DOHH2 (cell line): ENCODE data around the gene ZNF746.

Experiments
- H3F3A ChIP-seq: fragments of 200-600 bp; sonication (generic), shearing (Covaris generic); 2 replicates; pipeline ENCODE4 v1.6.0; 2016; ENCODE audit warnings: antibody characterized with exemption, mild to moderate bottlenecking; ENCODE audit not compliant: control insufficient read depth, insufficient read depth
- H3K27ac ChIP-seq: fragments of 200-600 bp; sonication (generic); 2 replicates; pipeline ENCODE4 v1.5.1; 2014; ENCODE audit warnings: low read depth, mild to moderate bottlenecking, low read length, moderate library complexity
- H3K27me3 ChIP-seq: fragments of 200-600 bp; sonication (generic); 2 replicates; pipeline ENCODE4 v1.6.1; 2014; ENCODE audit warnings: mild to moderate bottlenecking, low read length, mixed read lengths; ENCODE audit not compliant: control insufficient read depth
- H3K36me3 ChIP-seq: fragments of 200-600 bp; sonication (generic); 2 replicates; pipeline ENCODE4 v1.6.1; 2014; ENCODE audit warnings: mild to moderate bottlenecking, low read length, moderate library complexity, mixed read lengths; ENCODE audit not compliant: control insufficient read depth
- H3K4me1 ChIP-seq: fragments of 200-600 bp; sonication (generic); 2 replicates; pipeline ENCODE4 v1.6.1; 2014; ENCODE audit warnings: mild to moderate bottlenecking, low read length, mixed read lengths; ENCODE audit not compliant: control insufficient read depth
- H3K4me2 ChIP-seq: fragments of 200-600 bp; sonication (generic); 2 replicates; pipeline ENCODE4 v1.6.0; 2014; ENCODE audit warnings: mild to moderate bottlenecking, low read length, moderate library complexity
- H3K4me3 ChIP-seq: fragments of 200-600 bp; sonication (generic); 2 replicates; pipeline ENCODE4 v1.5.1; 2014; ENCODE audit warnings: mild to moderate bottlenecking, low read length, mixed read lengths
- H3K79me2 ChIP-seq: fragments of 200-600 bp; sonication (generic); 2 replicates; pipeline ENCODE4 v1.6.1; 2014; ENCODE audit warnings: mild to moderate bottlenecking, low read length, mixed read lengths; ENCODE audit not compliant: control insufficient read depth
- H3K9me2 ChIP-seq: fragments of 200-600 bp; sonication (generic); replicated peaks from 2 replicates; pipeline ENCODE4 v1.6.1; 2014; ENCODE audit warnings: mild to moderate bottlenecking, low read length, mixed read lengths; ENCODE audit not compliant: control insufficient read depth
- H3K9me3 ChIP-seq: fragments of 200-600 bp; sonication (generic); 2 replicates; pipeline ENCODE4 v1.6.1; 2014; ENCODE audit warnings: antibody characterized with exemption, low read length, mixed read lengths; ENCODE audit not compliant: control insufficient read depth, insufficient read depth
- H4K20me1 ChIP-seq: fragments of 200-600 bp; sonication (generic); 2 replicates; pipeline ENCODE4 v1.6.0; 2014; ENCODE audit warnings: low read depth, mild to moderate bottlenecking, antibody characterized with exemption, low read length, moderate library complexity; ENCODE audit not compliant: control insufficient read depth, insufficient read depth
- EZH2phosphoT487 ChIP-seq: fragments of 200-600 bp; sonication (generic); IDR thresholded peaks from 2 replicates; pipeline ENCODE4 v1.6.1; 2017; ENCODE audit warnings: borderline replicate concordance, mild to moderate bottlenecking, antibody characterized with exemption, low read length, moderate library complexity, mixed read lengths
- TF ChIP-seq, protein P1 (sequence below): fragments of 200-600 bp; sonication (generic); IDR thresholded peaks from one replicate; pipeline ENCODE4 v1.5.1; 2014; ENCODE audit warnings: antibody characterized with exemption, mild to moderate bottlenecking, low read depth, low read length; ENCODE audit not compliant: poor library complexity, severe bottlenecking

ZNF746 gene

DNA sequence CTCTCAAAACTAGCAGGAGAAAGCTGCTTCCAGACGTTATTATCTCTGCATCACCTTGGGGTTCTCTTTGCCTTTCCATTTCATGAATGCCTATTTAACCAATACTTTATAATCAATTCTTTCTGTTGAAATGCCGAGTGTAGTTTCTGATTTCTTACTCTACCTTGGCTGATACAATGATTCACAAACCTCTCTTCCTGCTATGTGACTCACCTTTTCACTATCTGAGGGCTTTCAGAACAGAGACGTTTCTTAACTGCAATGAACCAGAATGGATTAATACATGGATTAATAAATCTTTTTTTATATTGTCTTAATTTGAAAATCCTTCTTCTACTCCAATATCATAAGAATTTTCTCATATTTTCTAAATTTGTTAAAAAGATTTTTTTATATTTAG, 46.4 kb upstream of the ZNF746 start:
- no peak overlapping the region for H3K4me3 ChIP-seq
- H3K79me2 ChIP-seq: no peaks in the 10 kb centered on the region
- peaks cover 4% of the 10 kb centered on the region; the same call in 1 of the 2 replicates for H3F3A ChIP-seq
- H4K20me1 ChIP-seq: no peaks in the 10 kb centered on the region
- H3K9me2 ChIP-seq: no peaks in the 10 kb centered on the region
- H3K36me3 ChIP-seq: peaks cover 22% of the 10 kb centered on the region
- H3K27ac ChIP-seq: no peak overlapping the region
- no peaks in the 10 kb centered on the region for H3K27me3 ChIP-seq
- no peak overlapping the region for H3K4me2 ChIP-seq
- peaks cover 5% of the 10 kb centered on the region; the same call in 1 of the 2 replicates for H3K9me3 ChIP-seq
- TF ChIP-seq, protein P1, sequence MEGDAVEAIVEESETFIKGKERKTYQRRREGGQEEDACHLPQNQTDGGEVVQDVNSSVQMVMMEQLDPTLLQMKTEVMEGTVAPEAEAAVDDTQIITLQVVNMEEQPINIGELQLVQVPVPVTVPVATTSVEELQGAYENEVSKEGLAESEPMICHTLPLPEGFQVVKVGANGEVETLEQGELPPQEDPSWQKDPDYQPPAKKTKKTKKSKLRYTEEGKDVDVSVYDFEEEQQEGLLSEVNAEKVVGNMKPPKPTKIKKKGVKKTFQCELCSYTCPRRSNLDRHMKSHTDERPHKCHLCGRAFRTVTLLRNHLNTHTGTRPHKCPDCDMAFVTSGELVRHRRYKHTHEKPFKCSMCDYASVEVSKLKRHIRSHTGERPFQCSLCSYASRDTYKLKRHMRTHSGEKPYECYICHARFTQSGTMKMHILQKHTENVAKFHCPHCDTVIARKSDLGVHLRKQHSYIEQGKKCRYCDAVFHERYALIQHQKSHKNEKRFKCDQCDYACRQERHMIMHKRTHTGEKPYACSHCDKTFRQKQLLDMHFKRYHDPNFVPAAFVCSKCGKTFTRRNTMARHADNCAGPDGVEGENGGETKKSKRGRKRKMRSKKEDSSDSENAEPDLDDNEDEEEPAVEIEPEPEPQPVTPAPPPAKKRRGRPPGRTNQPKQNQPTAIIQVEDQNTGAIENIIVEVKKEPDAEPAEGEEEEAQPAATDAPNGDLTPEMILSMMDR: no peak
- no peak for TF ChIP-seq EZH2phosphoT487
- no peaks in the 10 kb centered on the region for H3K4me1 ChIP-seq

- no peak for TF ChIP-seq EZH2phosphoT487
- TF ChIP-seq, protein P1: no peak
- no peaks in the 10 kb centered on the region for H3K9me2 ChIP-seq
- peaks cover 47% of the 10 kb centered on the region for H3K9me3 ChIP-seq
- H3K4me3 ChIP-seq: no peak overlapping the region
- no peaks in the 10 kb centered on the region for H4K20me1 ChIP-seq
- H3K4me2 ChIP-seq: no peak overlapping the region
- no peaks in the 10 kb centered on the region for H3K79me2 ChIP-seq
- peaks cover 11% of the 10 kb centered on the region for H3K4me1 ChIP-seq
- H3K27me3 ChIP-seq: 0 out of 2 replicates have a peak, but pooled peaks cover 5% of the 10 kb centered on the region
- H3K27ac ChIP-seq: no peak overlapping the region
- no peaks in the 10 kb centered on the region for H3F3A ChIP-seq
- no peaks in the 10 kb centered on the region for H3K36me3 ChIP-seq
These were observed 35.0 kb upstream of the ZNF746 start for GRCh38 chr7:149532654-149533053.

DNA sequence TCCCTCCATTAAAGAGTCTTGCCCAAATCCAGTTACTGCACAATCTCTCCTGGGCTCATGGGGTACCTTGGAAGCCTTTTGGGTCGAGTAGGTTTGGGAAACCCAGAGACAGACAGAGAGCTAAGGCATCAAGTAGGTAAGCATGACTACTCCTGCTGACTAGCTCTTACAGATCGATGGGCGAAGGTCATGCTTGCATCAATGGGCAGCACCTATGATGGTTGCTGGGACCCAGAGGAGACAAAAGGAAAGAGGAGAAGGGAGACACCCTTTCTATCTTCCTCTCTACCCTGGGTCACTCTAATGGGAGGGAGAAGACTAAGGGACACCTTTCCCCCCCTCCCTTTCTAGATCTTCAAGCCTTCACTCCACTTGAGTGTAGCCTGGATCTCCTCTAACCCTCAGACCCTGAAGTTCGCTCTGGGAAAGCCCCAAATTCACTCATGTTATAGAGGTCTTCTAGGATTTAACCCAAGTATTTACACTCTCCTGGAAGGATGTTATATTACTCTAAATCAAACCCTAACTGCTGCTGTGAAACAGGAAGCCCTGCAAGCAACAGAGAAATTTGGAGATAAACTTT, 31.6 kb upstream of the ZNF746 start:
- Histone ChIP-seq H3K4me3 (no peak overlapping the region), H3K27me3 (no peaks in the 10 kb centered on the region), H4K20me1 (no peaks in the 10 kb centered on the region), H3K9me3 (peaks cover 41% of the 10 kb centered on the region), H3K4me1 (no peaks in the 10 kb centered on the region), H3F3A (no peaks in the 10 kb centered on the region), H3K9me2 (no peaks in the 10 kb centered on the region), H3K36me3 (no peaks in the 10 kb centered on the region), H3K4me2 (no peak overlapping the region), H3K79me2 (no peaks in the 10 kb centered on the region), H3K27ac (no peak overlapping the region)
- TF ChIP-seq EZH2phosphoT487: no peak
- TF ChIP-seq, protein P1: no peak
